Mucosa of descending colon (tissue), 3 donors: Measurements from ENCODE around the gene ACOT12. TPM values are rescaled to one million over a fixed set of nuclear protein-coding genes. Genes with fewer than 3 reads are reported as not detected.

Experiments used
- ATAC-seq: fragments of 200-7000 bp; cut with Tn5 transposase; one replicate; pipeline ENCODE4 v1.9.1; 2020; ENCODE audit warnings: mild to moderate bottlenecking, moderate library complexity
- DNase-seq, 3 donors: peaks; one replicate each; pipeline ENCODE4 v3.0.0-alpha.2; 2020
- H3K36me3 ChIP-seq: fragments of 200-600 bp; one replicate; pipeline ENCODE4 v1.8.0; 2021; ENCODE audit warnings: low read depth, mild to moderate bottlenecking
- H3K4me1 ChIP-seq: fragments of 200-600 bp; one replicate; pipeline ENCODE4 v1.8.0; 2021; ENCODE audit warnings: low read depth, mild to moderate bottlenecking
- H3K4me3 ChIP-seq: fragments of 200-600 bp; one replicate; pipeline ENCODE4 v1.8.0; 2021; ENCODE audit warnings: mild to moderate bottlenecking
- H3K9me3 ChIP-seq: fragments of 200-600 bp; one replicate; pipeline ENCODE4 v1.8.0; 2021; ENCODE audit warnings: mild to moderate bottlenecking
- intact Hi-C, 2 donors: fragments of 100-400 bp; cut with DNase I in 1 of 2; cut with micrococcal nuclease in 1 of 2; formaldehyde crosslinking; loops; one replicate each; pipeline versions ENCODE4 v1.11.0 to v1.11.1; 2022; cut with DNase I, micrococcal nuclease
- total RNA-seq, 3 donors: library from RNA; stranded (reverse); fragmentation: NEBNext Ultra II Directional in 2 of 3; extraction: Animal tissue kit (Norgen Biotek cat#: 25700) in 2 of 3; gene quantifications; one replicate each; pipeline versions ENCODE4 v1.2.1 to v1.2.4, GENCODE V29; 2021 to 2023
- TF ChIP-seq, protein P1 (sequence below): fragments of 200-600 bp; IDR thresholded peaks from one replicate; pipeline ENCODE4 v1.8.0; 2022; ENCODE audit warnings: antibody characterized with exemption, mild to moderate bottlenecking
- donor health status: DM: no; HTN: no; CAD: no; lungs with moderate emphysema.
- donor health status: DM: no; HTN: no; CAD: no.
- donor health status: DM: no; HTN: yes; CAD: no.

The ACOT12 gene
- total RNA-seq, 3 donors from 2014 or later = not detected

DNA sequence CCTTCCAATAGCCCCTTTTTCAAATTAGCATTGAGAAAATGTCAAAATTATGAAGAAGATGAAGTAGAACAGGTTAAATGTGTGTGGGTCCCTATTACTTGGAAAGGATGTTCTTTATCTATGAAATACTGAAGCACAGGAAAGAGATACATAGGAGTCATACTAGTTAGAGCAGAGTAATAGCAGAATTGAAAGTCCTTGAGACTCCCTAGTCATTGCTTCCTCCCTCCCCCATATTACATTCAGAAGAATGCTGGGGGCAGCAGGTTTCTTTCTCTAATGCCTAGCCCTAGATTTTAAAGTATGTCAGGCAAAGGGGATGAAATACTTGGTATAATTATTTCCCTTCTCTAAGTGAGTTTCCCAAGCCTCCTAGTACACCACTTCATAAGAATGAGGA is 88.1 kb downstream of the ACOT12 start:
- no peak overlapping the region for H3K4me3 ChIP-seq
- ATAC-seq = no peak
- TF ChIP-seq, protein P1, sequence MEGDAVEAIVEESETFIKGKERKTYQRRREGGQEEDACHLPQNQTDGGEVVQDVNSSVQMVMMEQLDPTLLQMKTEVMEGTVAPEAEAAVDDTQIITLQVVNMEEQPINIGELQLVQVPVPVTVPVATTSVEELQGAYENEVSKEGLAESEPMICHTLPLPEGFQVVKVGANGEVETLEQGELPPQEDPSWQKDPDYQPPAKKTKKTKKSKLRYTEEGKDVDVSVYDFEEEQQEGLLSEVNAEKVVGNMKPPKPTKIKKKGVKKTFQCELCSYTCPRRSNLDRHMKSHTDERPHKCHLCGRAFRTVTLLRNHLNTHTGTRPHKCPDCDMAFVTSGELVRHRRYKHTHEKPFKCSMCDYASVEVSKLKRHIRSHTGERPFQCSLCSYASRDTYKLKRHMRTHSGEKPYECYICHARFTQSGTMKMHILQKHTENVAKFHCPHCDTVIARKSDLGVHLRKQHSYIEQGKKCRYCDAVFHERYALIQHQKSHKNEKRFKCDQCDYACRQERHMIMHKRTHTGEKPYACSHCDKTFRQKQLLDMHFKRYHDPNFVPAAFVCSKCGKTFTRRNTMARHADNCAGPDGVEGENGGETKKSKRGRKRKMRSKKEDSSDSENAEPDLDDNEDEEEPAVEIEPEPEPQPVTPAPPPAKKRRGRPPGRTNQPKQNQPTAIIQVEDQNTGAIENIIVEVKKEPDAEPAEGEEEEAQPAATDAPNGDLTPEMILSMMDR = no peak
- H3K4me1 ChIP-seq = peaks cover 8% of the 10 kb centered on the region
- intact Hi-C loops = no loop called here
- no peaks in the 10 kb centered on the region for H3K36me3 ChIP-seq
- no peak for DNase-seq
- H3K9me3 ChIP-seq = no peaks in the 10 kb centered on the region

GRCh38 chr5:81303563-81303962 is 90.4 kb downstream of the ACOT12 start:
- no peak for ATAC-seq
- Histone ChIP-seq H3K36me3 (no peaks in the 10 kb centered on the region), H3K4me1 (peaks cover 21% of the 10 kb centered on the region), H3K4me3 (no peak overlapping the region), H3K9me3 (no peaks in the 10 kb centered on the region)
- DNase-seq = no peak
- TF ChIP-seq, protein P1 = no peak
- intact Hi-C loops = no loop called here

- TF ChIP-seq, protein P1 = no peak
Observed at GRCh38 chr5:81302596-81302995, 91.3 kb downstream of the ACOT12 start.

GRCh38 chr5:81301271-81302015 is 92.5 kb downstream of the ACOT12 start, which contains the start of gene ZCCHC9:
ZCCHC9 (plus strand) TSS chr5:81301587; CDS start chr5:81304758, 3,171 bp downstream.
- Histone ChIP-seq H3K36me3 (no peaks in the 10 kb centered on the region), H3K4me3 (peak within 1 kb of the TSS; percentile 67), H3K9me3 (no peaks in the 10 kb centered on the region), H3K4me1 (peaks cover 21% of the 10 kb centered on the region)
- peak; percentile 94 to 96 (median 96) for DNase-seq
- TF ChIP-seq, protein P1 = no peak
- ATAC-seq = peak; percentile 99
- intact Hi-C loops = no loop called here

More at GRCh38 chr5:81302596-81302995, 91.3 kb downstream of the ACOT12 start:
- Histone ChIP-seq H3K4me3 (no peak overlapping the region), H3K4me1 (peaks cover 21% of the 10 kb centered on the region), H3K36me3 (no peaks in the 10 kb centered on the region), H3K9me3 (no peaks in the 10 kb centered on the region)
- intact Hi-C loops = no loop called here
- ATAC-seq (no peak), DNase-seq (no peak)

DNA sequence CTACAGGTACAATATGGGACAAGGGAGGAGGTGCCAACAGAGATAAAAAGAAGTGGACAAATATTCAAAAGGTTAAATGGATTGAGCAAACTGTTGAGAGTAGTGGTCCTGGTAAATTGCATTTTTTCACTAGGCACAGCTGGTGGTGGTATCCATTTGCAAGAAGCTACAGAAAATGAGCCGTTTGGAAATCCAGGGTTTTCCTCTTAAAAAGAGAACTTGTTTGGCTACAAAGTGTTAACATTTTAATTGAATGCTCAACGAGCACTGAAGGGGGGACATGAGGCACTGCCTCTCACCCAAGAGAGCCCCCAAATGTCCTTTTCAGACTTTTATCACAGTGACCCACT is 93.0 kb downstream of the ACOT12 start:
- Histone ChIP-seq H3K9me3 (no peaks in the 10 kb centered on the region), H3K4me3 (peak overlapping the region; percentile 67), H3K36me3 (no peaks in the 10 kb centered on the region), H3K4me1 (peaks cover 21% of the 10 kb centered on the region)
- intact Hi-C loops = no loop called here
- DNase-seq (no peak), ATAC-seq (no peak)
- TF ChIP-seq, protein P1 = no peak
